Measurements from ENCODE around the gene SH2D5.
A peak's percentile ranks its signal among the peaks of the same experiment; 100 is the strongest.

Gene SH2D5

DNA sequence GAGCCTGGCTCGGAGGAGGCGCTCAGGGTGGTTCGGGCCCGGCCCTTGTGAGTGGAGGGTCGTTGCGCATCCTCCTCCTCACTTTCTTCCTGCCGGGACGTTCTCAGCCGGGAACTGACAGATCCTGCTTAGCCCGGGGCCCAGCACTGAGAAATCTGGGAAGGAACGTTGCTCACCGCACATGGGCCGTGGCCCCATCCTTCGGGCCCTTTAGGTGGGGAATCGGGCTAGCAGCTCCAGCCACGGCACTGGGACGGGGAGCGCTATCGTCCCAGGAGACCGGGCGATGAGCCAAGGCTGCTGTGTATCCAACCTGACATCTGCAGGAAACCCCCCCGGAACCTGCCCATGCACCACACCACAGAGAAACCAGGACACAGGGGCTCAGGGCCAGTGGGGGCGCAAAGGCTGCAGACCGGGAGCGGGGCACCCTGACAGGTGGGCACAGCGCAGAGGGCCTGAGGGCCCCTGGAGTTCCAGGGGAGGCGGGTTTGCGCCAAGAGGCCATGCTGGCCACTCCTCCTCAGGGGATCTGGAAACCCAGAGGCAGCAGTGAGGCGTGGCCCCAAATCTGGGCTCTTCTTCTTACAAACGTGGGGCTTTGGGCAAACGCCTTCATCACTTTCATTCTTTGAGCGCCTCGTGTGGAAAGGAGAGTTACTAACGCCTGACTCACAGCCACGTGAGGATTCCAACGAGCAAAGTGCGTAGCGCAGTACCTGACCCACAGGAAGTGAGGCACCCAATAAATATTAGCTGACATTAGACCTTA lies at the start of gene SH2D5 (continued):
- TF ChIP-seq ZNF221 (tag by site-specific recombination; IDR thresholded peaks at IDR 0.05; ENCODE audit: borderline replicate concordance) (no peak), ZNF184 (tag by site-specific recombination; IDR thresholded peaks at IDR 0.05) (no peak), ZNF174 (tag by site-specific recombination; IDR thresholded peaks at IDR 0.05) (no peak), ZNF654 (tag by site-specific recombination; IDR thresholded peaks at IDR 0.05; ENCODE audit: low read depth) (no peak), GLI4 (tag by site-specific recombination; IDR thresholded peaks at IDR 0.05) (no peak), ZNF843 (tag by site-specific recombination; IDR thresholded peaks at IDR 0.05) (no peak), KLF1 (tag by site-specific recombination; IDR thresholded peaks at IDR 0.05) (no peak), ZNF664 (tag by site-specific recombination; IDR thresholded peaks at IDR 0.05) (no peak), ZNF571 (tag by site-specific recombination; IDR thresholded peaks at IDR 0.05) (no peak), ZNF830 (tag by site-specific recombination; IDR thresholded peaks at IDR 0.05; ENCODE audit: low read depth) (no peak), GFI1B (tag by site-specific recombination; IDR thresholded peaks at IDR 0.05) (no peak), ZNF560 (tag by site-specific recombination; IDR thresholded peaks at IDR 0.05; ENCODE audit: borderline replicate concordance) (no peak), SCRT2 (tag by site-specific recombination; IDR thresholded peaks at IDR 0.05) (peak; percentile 39), ZNF416 (tag by site-specific recombination; IDR thresholded peaks at IDR 0.05) (no peak), ZNF19 (tag by site-specific recombination; IDR thresholded peaks at IDR 0.05; ENCODE audit: low read depth) (no peak), IKZF3 (tag by site-specific recombination; IDR thresholded peaks at IDR 0.05) (0 out of 2 replicates have a peak, but pooled peaks have one; percentile 17), ZNF530 (tag by site-specific recombination; IDR thresholded peaks at IDR 0.05; ENCODE audit: low read depth) (no peak), ZNF350 (tag by site-specific recombination; IDR thresholded peaks at IDR 0.05) (no peak), ZNF155 (tag by site-specific recombination; IDR thresholded peaks at IDR 0.05) (no peak), ZBTB21 (tag by site-specific recombination; IDR thresholded peaks at IDR 0.05) (no peak), ZNF146 (tag by site-specific recombination; IDR thresholded peaks at IDR 0.05) (no peak), ZNF747 (tag by site-specific recombination; IDR thresholded peaks at IDR 0.05) (no peak), ZNF366 (tag by site-specific recombination; conservative IDR thresholded peaks at IDR 0.05) (peak; percentile 80), SP7 (tag by site-specific recombination; IDR thresholded peaks at IDR 0.05) (0 out of 2 replicates have a peak, but pooled peaks have one; percentile 50), ZBTB17 (tag by site-specific recombination; IDR thresholded peaks at IDR 0.05) (peak; percentile 69; the same call in 1 of the 2 replicates), ZNF133 (tag by site-specific recombination; IDR thresholded peaks at IDR 0.05) (no peak), EGR2 (tag by site-specific recombination; IDR thresholded peaks at IDR 0.05; ENCODE audit: low read depth) (no peak)
- TF ChIP-seq, protein P1, sequence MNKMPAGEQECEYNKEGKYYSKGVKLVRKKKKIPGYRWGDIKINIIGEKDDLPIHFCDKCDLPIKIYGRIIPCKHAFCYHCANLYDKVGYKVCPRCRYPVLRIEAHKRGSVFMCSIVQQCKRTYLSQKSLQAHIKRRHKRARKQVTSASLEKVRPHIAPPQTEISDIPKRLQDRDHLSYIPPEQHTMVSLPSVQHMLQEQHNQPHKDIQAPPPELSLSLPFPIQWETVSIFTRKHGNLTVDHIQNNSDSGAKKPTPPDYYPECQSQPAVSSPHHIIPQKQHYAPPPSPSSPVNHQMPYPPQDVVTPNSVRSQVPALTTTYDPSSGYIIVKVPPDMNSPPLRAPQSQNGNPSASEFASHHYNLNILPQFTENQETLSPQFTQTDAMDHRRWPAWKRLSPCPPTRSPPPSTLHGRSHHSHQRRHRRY (tag by site-specific recombination; IDR thresholded peaks at IDR 0.05), result no peak
- TF ChIP-seq, protein P2, sequence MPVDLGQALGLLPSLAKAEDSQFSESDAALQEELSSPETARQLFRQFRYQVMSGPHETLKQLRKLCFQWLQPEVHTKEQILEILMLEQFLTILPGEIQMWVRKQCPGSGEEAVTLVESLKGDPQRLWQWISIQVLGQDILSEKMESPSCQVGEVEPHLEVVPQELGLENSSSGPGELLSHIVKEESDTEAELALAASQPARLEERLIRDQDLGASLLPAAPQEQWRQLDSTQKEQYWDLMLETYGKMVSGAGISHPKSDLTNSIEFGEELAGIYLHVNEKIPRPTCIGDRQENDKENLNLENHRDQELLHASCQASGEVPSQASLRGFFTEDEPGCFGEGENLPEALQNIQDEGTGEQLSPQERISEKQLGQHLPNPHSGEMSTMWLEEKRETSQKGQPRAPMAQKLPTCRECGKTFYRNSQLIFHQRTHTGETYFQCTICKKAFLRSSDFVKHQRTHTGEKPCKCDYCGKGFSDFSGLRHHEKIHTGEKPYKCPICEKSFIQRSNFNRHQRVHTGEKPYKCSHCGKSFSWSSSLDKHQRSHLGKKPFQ (tag by site-specific recombination; IDR thresholded peaks at IDR 0.05), result no peak
- TF ChIP-seq, protein P3, sequence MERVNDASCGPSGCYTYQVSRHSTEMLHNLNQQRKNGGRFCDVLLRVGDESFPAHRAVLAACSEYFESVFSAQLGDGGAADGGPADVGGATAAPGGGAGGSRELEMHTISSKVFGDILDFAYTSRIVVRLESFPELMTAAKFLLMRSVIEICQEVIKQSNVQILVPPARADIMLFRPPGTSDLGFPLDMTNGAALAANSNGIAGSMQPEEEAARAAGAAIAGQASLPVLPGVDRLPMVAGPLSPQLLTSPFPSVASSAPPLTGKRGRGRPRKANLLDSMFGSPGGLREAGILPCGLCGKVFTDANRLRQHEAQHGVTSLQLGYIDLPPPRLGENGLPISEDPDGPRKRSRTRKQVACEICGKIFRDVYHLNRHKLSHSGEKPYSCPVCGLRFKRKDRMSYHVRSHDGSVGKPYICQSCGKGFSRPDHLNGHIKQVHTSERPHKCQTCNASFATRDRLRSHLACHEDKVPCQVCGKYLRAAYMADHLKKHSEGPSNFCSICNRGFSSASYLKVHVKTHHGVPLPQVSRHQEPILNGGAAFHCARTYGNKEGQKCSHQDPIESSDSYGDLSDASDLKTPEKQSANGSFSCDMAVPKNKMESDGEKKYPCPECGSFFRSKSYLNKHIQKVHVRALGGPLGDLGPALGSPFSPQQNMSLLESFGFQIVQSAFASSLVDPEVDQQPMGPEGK (tag by site-specific recombination; IDR thresholded peaks at IDR 0.05), result peak; percentile 87
- TF ChIP-seq, protein P4, sequence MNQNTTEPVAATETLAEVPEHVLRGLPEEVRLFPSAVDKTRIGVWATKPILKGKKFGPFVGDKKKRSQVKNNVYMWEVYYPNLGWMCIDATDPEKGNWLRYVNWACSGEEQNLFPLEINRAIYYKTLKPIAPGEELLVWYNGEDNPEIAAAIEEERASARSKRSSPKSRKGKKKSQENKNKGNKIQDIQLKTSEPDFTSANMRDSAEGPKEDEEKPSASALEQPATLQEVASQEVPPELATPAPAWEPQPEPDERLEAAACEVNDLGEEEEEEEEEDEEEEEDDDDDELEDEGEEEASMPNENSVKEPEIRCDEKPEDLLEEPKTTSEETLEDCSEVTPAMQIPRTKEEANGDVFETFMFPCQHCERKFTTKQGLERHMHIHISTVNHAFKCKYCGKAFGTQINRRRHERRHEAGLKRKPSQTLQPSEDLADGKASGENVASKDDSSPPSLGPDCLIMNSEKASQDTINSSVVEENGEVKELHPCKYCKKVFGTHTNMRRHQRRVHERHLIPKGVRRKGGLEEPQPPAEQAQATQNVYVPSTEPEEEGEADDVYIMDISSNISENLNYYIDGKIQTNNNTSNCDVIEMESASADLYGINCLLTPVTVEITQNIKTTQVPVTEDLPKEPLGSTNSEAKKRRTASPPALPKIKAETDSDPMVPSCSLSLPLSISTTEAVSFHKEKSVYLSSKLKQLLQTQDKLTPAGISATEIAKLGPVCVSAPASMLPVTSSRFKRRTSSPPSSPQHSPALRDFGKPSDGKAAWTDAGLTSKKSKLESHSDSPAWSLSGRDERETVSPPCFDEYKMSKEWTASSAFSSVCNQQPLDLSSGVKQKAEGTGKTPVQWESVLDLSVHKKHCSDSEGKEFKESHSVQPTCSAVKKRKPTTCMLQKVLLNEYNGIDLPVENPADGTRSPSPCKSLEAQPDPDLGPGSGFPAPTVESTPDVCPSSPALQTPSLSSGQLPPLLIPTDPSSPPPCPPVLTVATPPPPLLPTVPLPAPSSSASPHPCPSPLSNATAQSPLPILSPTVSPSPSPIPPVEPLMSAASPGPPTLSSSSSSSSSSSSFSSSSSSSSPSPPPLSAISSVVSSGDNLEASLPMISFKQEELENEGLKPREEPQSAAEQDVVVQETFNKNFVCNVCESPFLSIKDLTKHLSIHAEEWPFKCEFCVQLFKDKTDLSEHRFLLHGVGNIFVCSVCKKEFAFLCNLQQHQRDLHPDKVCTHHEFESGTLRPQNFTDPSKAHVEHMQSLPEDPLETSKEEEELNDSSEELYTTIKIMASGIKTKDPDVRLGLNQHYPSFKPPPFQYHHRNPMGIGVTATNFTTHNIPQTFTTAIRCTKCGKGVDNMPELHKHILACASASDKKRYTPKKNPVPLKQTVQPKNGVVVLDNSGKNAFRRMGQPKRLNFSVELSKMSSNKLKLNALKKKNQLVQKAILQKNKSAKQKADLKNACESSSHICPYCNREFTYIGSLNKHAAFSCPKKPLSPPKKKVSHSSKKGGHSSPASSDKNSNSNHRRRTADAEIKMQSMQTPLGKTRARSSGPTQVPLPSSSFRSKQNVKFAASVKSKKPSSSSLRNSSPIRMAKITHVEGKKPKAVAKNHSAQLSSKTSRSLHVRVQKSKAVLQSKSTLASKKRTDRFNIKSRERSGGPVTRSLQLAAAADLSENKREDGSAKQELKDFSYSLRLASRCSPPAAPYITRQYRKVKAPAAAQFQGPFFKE (tag by site-specific recombination; IDR thresholded peaks at IDR 0.05; ENCODE audit: borderline replicate concordance), result no peak
